Stimulated activated CD4-positive, alpha-beta T cell treated with anti-CD3 and anti-CD28 coated beads, Interleukin-4, amount 100 ng/mL, for 1 hour (primary cell): ENCODE data around the gene EVI5L.
"Not testable (repeated sequence)": the region's sequence is repeated elsewhere in the genome, so short reads cannot be mapped to it uniquely, and the experiment has no call there.

Source experiments
- DNase-seq: peaks from one replicate; pipeline ENCODE4 v3.0.0-alpha.2; 2020

Gene EVI5L

DNA sequence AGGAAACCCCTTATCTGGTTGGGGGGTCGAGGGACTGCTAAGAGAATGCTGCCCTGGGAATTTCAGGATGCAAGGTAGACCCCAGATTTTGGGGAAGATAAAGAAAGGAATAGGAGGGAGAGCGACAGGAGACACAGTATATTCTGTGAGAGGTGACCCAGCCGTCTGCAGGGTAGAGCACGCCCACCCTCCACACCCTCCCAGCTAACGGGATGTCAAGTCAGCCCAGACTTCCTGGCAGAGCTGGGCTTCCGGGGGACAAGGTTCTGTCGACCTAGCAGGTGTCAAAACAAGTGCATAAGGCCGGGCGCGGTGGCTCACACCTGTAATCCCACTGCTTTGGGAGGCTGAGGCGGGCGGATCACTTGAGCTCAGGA is 44.9 kb downstream of the EVI5L start:
- no peak for DNase-seq

GRCh38 chr19:7877249-7877836 is 47.3 kb downstream of the EVI5L start:
- DNase-seq, result no peak

DNA sequence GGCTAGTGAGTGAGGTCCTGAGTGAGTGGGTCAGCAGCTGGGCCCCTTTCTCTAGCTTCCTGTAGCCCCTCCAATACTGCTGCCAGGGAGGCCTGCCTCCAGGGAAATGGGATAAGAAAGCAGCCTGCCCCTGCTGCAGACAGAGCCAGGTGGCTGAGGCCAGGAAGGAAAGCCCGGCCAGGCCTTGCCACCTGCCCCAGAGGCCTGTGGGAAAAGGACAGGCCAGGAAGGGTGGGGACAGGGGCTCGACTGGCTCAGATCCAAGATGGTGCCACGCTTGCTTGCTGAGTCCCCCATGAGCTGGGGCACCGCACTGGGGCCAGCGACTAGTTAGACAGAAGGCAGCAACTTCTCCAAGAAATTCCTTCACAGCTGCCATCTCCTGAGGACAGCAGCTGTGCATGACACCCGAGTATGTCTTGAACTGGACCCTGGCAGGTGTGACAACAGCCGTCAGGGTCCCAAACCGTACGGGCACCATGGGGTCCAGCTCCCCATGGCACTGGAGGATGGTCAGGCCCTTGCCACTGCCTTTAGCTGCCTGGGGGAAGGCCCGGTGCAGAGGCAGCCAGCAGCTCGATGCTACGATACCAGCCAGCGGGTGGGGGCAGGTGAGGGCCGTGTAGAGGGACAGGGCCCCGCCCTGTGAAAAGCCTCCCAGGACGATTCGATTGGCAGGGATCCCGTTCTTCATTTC is 49.2 kb downstream of the EVI5L start:
- DNase-seq, result no peak

DNA sequence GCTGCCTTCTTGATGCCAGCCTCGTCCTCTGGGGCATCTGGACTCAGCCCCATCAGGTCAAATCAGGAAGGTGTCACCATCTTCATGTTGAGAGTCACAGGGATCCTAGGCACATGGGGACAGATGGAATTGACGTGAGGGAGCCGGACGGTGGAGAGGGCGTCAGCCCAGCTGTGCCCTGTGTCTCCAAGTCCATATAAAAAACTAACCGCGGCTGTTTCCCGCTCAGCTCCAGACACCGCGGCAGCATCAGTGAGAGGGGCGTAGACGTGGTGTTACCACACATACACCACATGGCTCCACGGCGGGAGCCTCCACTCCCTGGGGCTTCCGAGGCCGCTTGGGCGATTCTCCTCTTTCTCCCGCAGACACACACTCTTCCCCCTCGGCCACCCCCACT is 49.8 kb downstream of the EVI5L start:
- DNase-seq, result no peak

DNA sequence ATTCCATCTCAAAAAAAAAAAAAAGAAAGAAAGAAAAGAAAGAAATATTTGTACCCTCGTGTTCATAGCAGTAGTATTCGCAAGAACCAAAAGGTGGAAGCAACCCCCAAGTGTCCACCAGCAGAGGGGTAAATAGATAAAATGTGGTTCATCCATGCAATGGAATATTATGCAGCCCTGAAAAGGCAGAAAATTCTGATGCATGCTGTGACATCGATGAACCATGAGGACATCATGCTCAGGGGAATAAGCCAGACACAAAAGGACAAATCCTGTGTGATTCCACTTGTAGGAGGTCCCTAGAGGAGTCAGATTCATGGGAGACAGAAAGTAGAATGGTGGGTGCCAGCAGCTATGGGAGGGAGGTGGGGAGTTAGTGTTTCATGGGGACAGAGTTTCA is 51.9 kb downstream of the EVI5L start:
- DNase-seq, result no peak

DNA sequence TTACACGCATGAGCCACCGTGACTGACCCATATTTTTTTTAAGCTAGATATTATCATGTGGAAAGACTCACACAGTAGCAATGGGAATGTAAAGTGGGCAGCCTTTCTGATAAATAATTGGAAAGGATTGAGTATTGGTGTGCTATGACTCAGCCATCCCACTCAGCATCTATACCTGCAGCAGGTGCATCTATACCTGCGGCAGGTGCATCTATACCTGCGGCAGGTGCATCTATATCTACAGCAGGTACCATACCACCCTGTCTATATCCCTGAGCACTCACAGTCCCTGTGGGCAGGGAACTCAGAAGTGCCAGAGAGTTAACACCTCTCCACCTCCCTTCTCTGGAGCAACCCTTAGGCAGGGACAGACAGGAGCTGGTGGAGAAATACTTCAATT is 53.1 kb downstream of the EVI5L start:
- no peak for DNase-seq

- no peak for DNase-seq
Measured at GRCh38 chr19:7883796-7884570, 54.0 kb downstream of the EVI5L start.

DNA sequence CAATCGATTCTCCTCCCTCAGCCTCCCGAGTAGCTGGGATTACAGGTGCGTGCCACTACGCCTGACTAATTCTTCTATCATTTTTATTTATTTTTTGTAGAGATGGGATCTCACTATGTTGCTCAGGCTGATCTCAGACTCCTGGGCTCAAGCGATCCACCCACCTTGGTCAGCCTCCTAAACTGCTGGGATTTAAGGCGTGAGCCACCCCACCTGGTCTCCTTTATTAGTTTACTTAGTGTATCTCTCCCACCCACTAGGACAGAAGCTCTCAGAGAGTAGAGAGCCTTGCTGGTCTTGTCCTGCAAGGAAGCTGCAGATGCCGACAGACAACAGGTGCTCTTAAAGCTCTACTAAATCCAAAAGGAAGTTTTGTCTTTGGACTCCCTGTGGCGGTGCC is 55.8 kb downstream of the EVI5L start:
- DNase-seq, result no peak

DNA sequence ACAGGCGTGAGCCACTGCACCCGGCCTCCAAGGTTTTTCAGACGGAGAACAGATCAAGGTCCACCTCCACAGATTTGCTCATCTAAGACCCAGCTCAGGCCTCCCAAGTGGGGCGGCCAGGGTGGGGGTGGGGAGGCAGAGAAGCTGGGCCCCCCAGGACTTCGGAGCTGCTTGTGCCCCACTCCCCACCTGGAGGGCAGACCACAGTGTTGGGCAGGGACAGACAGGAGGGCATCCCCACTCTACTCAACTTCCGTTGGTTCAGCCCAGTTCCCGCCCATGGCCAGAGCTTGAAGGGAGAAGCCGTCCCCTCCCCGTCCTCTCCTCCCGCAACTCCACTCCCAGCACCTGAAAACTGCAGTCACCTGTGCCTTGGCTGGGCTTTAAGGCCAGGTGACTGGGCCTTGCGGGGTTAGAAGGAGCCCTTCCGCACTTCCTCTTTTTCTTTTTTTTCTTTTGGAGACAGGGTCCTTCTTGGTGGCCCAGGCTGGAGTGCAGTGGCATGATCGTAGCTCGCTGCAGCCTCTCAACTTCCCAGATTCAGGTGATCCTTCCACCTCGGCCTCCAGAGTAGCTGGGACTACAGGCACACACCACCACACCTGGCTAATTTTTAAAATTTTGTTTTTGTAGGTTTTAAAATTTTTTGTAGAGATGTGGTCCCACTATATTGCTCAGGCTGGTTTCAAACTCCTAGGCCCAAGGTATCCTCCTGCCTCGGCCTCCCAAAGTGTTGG is 57.6 kb downstream of the EVI5L start:
- no peak for DNase-seq

DNA sequence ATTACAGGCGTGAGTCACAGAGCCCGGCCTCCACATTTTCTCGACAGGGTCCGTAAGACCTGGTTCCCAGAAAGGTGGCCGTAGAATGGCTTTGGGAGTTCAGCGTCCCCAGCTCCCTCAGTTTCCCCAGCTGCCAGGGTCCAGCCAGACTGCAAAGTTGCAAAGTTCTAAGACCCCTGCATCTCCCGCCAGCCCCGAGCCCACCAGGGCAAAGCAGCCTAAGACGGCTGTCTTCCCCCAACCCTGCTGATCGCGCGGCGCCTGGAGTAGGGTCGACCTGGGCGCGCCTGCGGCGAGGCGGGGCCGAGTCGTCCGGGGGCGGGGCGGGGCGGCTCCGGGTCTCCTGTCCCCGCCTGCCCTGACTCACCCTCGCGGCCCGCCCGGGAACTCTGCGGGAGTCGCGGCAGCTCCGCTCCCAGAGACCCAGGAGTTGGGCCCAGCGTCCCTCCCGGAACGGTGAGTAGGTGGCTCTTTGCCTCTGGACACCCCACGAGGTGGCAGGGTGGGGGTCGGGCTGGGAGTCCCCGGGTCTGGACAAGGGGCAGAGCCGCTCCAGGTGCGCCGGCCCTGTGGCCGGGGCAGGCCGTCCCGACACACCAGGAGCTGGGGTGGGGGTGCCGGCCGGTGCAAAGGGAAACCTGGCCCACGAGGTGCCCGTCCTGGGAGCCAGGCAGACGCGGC is 58.3 kb downstream of the EVI5L start, which contains the start of gene LRRC8E:
LRRC8E (plus strand) TSS at position 366 of the 681 bp plus-strand sequence. CDS start 7,094 bp downstream, outside the sequence.
- DNase-seq, result peak; percentile 62

- DNase-seq, result no peak
Measured at GRCh38 chr19:7888826-7889217, 58.8 kb downstream of the EVI5L start.

DNA sequence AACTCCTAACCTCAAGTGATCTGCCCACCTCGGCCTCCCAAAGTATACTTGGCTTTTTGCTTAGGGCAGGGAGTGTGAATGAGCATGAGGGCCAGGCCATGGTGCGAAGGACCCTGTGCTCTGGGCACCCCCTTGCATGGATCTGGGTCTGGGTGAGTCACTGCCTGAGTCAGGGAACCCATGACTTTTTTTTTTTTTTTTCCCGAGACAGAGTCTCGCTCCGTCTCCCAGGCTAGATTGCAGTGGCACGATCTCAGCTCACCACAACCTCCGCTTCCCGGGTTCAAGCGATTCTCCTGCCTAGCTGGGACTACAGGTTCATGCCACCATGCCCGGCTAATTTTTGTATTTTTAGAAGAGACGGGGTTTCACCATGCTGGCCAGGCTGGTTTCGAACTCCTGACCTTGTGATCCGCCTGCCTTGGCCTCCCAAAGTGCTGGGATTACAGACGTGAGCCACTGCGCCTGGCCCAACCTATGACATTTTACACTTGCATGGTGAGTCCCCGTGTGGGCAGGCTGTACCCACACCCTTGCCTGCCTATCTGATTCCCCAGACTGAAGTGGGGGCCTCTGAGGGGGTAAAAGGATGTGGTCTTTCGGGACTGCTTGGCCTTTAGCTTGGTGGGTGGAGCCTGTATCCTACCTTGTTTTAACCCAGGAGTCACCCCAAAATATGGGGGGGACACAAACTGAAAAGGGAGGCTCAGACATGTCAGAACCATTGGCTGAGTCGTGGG is 63.5 kb downstream of the EVI5L start:
- not testable (repeated sequence) for DNase-seq

- no peak for DNase-seq
Measured at GRCh38 chr19:7894612-7895309, 64.7 kb downstream of the EVI5L start.

DNA sequence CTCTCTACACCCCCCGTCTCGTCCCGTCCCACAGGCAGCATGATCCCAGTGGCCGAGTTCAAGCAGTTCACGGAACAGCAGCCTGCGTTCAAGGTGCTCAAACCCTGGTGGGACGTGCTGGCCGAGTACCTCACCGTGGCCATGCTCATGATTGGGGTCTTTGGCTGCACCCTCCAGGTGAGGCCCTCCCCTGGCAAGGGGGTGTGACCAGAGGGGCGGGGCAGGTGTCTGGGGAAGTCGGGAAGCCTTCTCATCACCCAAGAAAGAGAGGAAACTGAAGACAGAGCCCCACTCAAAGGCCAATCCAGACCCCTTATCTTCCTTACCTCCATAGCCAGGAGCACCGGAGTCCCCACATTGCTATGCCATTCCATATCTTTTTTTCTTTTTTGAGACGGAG is 65.5 kb downstream of the EVI5L start:
- no peak for DNase-seq

- DNase-seq, result no peak
Measured at GRCh38 chr19:7897292-7897691, 67.3 kb downstream of the EVI5L start.

GRCh38 chr19:7898967-7899366 is 68.9 kb downstream of the EVI5L start:
- no peak for DNase-seq

DNA sequence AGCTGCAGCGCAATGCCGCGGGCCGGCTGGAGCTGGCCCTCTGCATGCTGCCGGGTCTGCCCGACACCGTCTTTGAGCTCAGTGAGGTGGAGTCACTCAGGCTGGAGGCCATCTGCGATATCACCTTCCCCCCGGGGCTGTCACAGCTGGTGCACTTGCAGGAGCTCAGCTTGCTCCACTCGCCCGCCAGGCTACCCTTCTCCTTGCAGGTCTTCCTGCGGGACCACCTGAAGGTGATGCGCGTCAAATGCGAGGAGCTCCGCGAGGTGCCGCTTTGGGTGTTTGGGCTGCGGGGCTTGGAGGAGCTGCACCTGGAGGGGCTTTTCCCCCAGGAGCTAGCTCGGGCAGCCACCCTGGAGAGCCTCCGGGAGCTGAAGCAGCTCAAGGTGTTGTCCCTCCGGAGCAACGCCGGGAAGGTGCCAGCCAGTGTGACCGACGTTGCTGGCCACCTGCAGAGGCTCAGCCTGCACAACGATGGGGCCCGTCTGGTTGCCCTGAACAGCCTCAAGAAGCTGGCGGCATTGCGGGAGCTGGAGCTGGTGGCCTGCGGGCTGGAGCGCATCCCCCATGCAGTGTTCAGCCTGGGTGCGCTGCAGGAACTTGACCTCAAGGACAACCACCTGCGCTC is 69.8 kb downstream of the EVI5L start:
- no peak for DNase-seq

DNA sequence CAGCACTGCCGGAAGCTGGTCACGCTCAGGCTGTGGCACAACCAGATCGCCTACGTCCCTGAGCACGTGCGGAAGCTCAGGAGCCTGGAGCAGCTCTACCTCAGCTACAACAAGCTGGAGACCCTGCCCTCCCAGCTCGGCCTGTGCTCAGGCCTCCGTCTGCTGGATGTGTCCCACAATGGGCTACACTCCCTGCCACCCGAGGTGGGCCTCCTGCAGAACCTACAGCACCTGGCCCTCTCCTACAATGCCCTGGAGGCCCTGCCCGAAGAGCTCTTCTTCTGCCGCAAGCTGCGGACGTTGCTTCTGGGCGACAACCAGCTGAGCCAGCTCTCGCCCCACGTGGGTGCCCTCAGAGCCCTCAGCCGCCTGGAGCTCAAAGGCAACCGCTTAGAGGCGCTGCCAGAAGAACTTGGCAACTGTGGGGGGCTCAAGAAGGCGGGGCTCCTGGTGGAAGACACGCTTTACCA is 70.4 kb downstream of the EVI5L start:
- no peak for DNase-seq

GRCh38 chr19:7900931-7901330 is 70.9 kb downstream of the EVI5L start:
- no peak for DNase-seq

GRCh38 chr19:7901337-7901736 is 71.3 kb downstream of the EVI5L start:
- no peak for DNase-seq

DNA sequence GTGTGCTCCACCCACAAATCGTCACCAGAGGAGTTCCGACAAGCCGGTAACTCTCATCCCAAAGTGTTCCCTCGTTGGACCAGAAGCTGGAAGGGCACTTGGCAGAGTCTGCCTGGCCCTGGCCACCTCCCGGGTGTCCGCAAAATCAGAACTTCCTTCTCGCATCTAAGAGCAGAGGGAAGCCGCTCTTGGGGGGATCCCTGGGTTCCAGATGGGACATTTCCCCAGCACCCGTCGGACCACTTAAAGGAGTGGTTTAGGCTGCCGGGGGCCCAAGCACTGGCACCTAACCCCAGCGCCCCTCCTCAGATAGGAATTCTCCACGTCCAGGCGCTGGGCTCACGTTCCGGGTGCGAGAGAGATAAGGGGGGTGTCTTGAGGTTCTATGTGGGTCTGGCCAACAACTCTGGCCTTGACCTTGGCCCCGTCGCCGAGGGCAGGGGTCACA is 72.8 kb downstream of the EVI5L start:
- DNase-seq, result no peak
